Spinal cord (tissue), 10 donors: ENCODE measurements around the gene SH3BP4. TPM values are rescaled to one million over a fixed set of nuclear protein-coding genes. Genes with fewer than 3 reads are reported as not detected.

ENCODE experiments used
- DNase-seq, 6 donors: peaks; one replicate each; pipeline versions ENCODE4 v3.0.0 to v3.0.0-alpha.2; 2013 to 2015; ENCODE audit warnings: low spot score in 6 of 6, low read depth in 4 of 6
- H3K27ac ChIP-seq: one replicate; pipeline ENCODE4 v1.5.1; 2013; ENCODE audit warnings: low read depth, low read length, control low read depth
- H3K27me3 ChIP-seq: one replicate; pipeline ENCODE4 v1.6.1; 2013; ENCODE audit warnings: low read length; ENCODE audit not compliant: control insufficient read depth, insufficient read depth
- H3K36me3 ChIP-seq: one replicate; pipeline ENCODE4 v1.6.1; 2013; ENCODE audit warnings: low read length; ENCODE audit not compliant: control insufficient read depth, insufficient read depth
- H3K4me1 ChIP-seq: one replicate; pipeline ENCODE4 v1.6.1; 2013; ENCODE audit warnings: low read length; ENCODE audit not compliant: control insufficient read depth, insufficient read depth
- H3K4me3 ChIP-seq: one replicate; pipeline ENCODE4 v1.5.1; 2013; ENCODE audit warnings: low read depth, low read length, control low read depth
- H3K9me3 ChIP-seq: one replicate; pipeline ENCODE4 v1.6.1; 2013; ENCODE audit warnings: low read length; ENCODE audit not compliant: control insufficient read depth, insufficient read depth
- WGBS: methylation state at CpG from one replicate; pipeline ENCODE4 v1.1.5; 2013; ENCODE audit warnings: missing lambda C conversion rate; ENCODE audit not compliant: insufficient coverage; 5-methylcytosine and 5-hydroxymethylcytosine counted together
- polyA plus RNA-seq, 2 donors: library from polyadenylated mRNA; unstranded; fragments of 120-200 nt; gene quantifications; one replicate each; pipeline ENCODE4 v1.2.1, GENCODE V29; 2013; ENCODE audit not compliant: insufficient read length in 2 of 2
- total RNA-seq, 2 donors: library from RNA; depleted of rRNA in 1 of 2; stranded (reverse); fragments of 120-200 nt in 1 of 2; fragments of >200 nt in 1 of 2; gene quantifications; one replicate each; pipeline versions ENCODE4 v1.2.3 to v1.2.4, GENCODE V29; 2013 to 2014
- donor health status: healthy.

The SH3BP4 gene
- total and polyA plus RNA-seq, 4 donors: 13.9 to 29.6 (median 27.0) TPM

GRCh38 chr2:235078182-235078581 lies 126.4 kb downstream of the SH3BP4 start:
- DNase-seq: no peak
- Histone ChIP-seq H3K36me3 (no peaks in the 10 kb centered on the region), H3K4me3 (no peak overlapping the region), H3K4me1 (no peaks in the 10 kb centered on the region), H3K27me3 (no peaks in the 10 kb centered on the region), H3K9me3 (no peaks in the 10 kb centered on the region), H3K27ac (no peak overlapping the region)
- WGBS: 67% methylated on average over 1 of the region's 4 CpGs

GRCh38 chr2:235078914-235079472 lies 127.2 kb downstream of the SH3BP4 start:
- 95% methylated on average over 8 of the region's 8 CpGs for WGBS
- no peak for DNase-seq
- H3K4me1 ChIP-seq: no peaks in the 10 kb centered on the region
- H3K27ac ChIP-seq: no peak overlapping the region
- H3K4me3 ChIP-seq: no peak overlapping the region
- H3K36me3 ChIP-seq: no peaks in the 10 kb centered on the region
- no peaks in the 10 kb centered on the region for H3K9me3 ChIP-seq
- no peaks in the 10 kb centered on the region for H3K27me3 ChIP-seq

GRCh38 chr2:235080101-235080500 lies 128.3 kb downstream of the SH3BP4 start:
- H3K4me1 ChIP-seq: no peaks in the 10 kb centered on the region
- no peak overlapping the region for H3K4me3 ChIP-seq
- DNase-seq: no peak
- no CpG with 5 or more reads among the region's 2 CpGs for WGBS
- H3K36me3 ChIP-seq: no peaks in the 10 kb centered on the region
- H3K27me3 ChIP-seq: no peaks in the 10 kb centered on the region
- no peak overlapping the region for H3K27ac ChIP-seq
- H3K9me3 ChIP-seq: no peaks in the 10 kb centered on the region

GRCh38 chr2:235082578-235083338 lies 130.9 kb downstream of the SH3BP4 start:
- H3K4me1 ChIP-seq: peaks cover 8% of the 10 kb centered on the region
- WGBS: 69% methylated on average over 6 of the region's 8 CpGs
- H3K4me3 ChIP-seq: no peak overlapping the region
- no peaks in the 10 kb centered on the region for H3K27me3 ChIP-seq
- H3K27ac ChIP-seq: no peak overlapping the region
- H3K36me3 ChIP-seq: no peaks in the 10 kb centered on the region
- H3K9me3 ChIP-seq: no peaks in the 10 kb centered on the region
- DNase-seq: no peak

GRCh38 chr2:235083822-235084221 lies 132.0 kb downstream of the SH3BP4 start:
- Histone ChIP-seq H3K27me3 (no peaks in the 10 kb centered on the region), H3K9me3 (no peaks in the 10 kb centered on the region), H3K4me3 (no peak overlapping the region), H3K4me1 (peaks cover 16% of the 10 kb centered on the region), H3K27ac (no peak overlapping the region), H3K36me3 (no peaks in the 10 kb centered on the region)
- WGBS: 96% methylated on average over 3 of the region's 3 CpGs
- DNase-seq: no peak

- peaks cover 16% of the 10 kb centered on the region for H3K4me1 ChIP-seq
- H3K36me3 ChIP-seq: no peaks in the 10 kb centered on the region
- no peaks in the 10 kb centered on the region for H3K27me3 ChIP-seq
- no peak overlapping the region for H3K27ac ChIP-seq
- no peak for DNase-seq
- WGBS: 87% methylated on average over 5 of the region's 5 CpGs
- H3K4me3 ChIP-seq: no peak overlapping the region
- H3K9me3 ChIP-seq: no peaks in the 10 kb centered on the region
Observed at GRCh38 chr2:235084424-235084823, 132.6 kb downstream of the SH3BP4 start.

- H3K27ac ChIP-seq: no peak overlapping the region
- H3K27me3 ChIP-seq: no peaks in the 10 kb centered on the region
- no peaks in the 10 kb centered on the region for H3K9me3 ChIP-seq
- DNase-seq: no peak
- no peak overlapping the region for H3K4me3 ChIP-seq
- H3K4me1 ChIP-seq: peaks cover 16% of the 10 kb centered on the region
- no peaks in the 10 kb centered on the region for H3K36me3 ChIP-seq
- WGBS: no CpG with 5 or more reads among the region's 1 CpG
Observed at GRCh38 chr2:235085476-235085875, 133.7 kb downstream of the SH3BP4 start.

- Histone ChIP-seq H3K27me3 (no peaks in the 10 kb centered on the region), H3K4me3 (no peak overlapping the region), H3K36me3 (no peaks in the 10 kb centered on the region), H3K4me1 (peaks cover 16% of the 10 kb centered on the region), H3K9me3 (no peaks in the 10 kb centered on the region), H3K27ac (no peak overlapping the region)
- 81% methylated on average over 15 of the region's 15 CpGs for WGBS
- no peak for DNase-seq
Observed at GRCh38 chr2:235086481-235087184, 134.8 kb downstream of the SH3BP4 start.

- DNase-seq: peak in 2 of 6 donors; percentile 74 to 82
- Histone ChIP-seq H3K27me3 (no peaks in the 10 kb centered on the region), H3K9me3 (no peaks in the 10 kb centered on the region), H3K36me3 (no peaks in the 10 kb centered on the region), H3K4me3 (no peak overlapping the region), H3K4me1 (peaks cover 16% of the 10 kb centered on the region), H3K27ac (peak overlapping the region; percentile 65)
- WGBS: 22% methylated on average over 11 of the region's 17 CpGs
Observed at GRCh38 chr2:235087832-235088495, 136.1 kb downstream of the SH3BP4 start.
